HepG2 (cell line): ENCODE measurements around the gene LSS. TPM values are rescaled to one million over a fixed set of nuclear protein-coding genes. Genes with fewer than 3 reads are reported as not detected.

Source experiments
- ATF7-NPFF ChIP-seq: sonication (generic); formaldehyde crosslinking; IDR thresholded peaks from 2 replicates; pipeline ENCODE4 v1.8.1; 2023; ENCODE audit warnings: mild to moderate bottlenecking, low read depth, missing genetic modification reagents, moderate library complexity
- ELF1 ChIP-seq: sonication (generic); formaldehyde crosslinking; IDR thresholded peaks from 2 replicates; pipeline ENCODE4 v1.4.0; 2020; ENCODE audit warnings: missing genetic modification reagents
- HMG20B ChIP-seq: conservative IDR thresholded peaks from 2 replicates; pipeline ENCODE4 v1.6.1; 2016; ENCODE audit warnings: missing genetic modification reagents, missing compliant biosample characterization
- HNRNPLL ChIP-seq: fragments of 200-400 bp; formaldehyde crosslinking; IDR thresholded peaks from 2 replicates; pipeline ENCODE4 v1.6.1; 2017; ENCODE audit warnings: mild to moderate bottlenecking, low read depth, low read length; ENCODE audit not compliant: poor library complexity, severe bottlenecking
- ISL2 ChIP-seq: sonication (generic); formaldehyde crosslinking; IDR thresholded peaks from 2 replicates; pipeline ENCODE4 v1.5.0; 2020; ENCODE audit warnings: missing genetic modification reagents
- JUNB ChIP-seq: sonication (generic); formaldehyde crosslinking; IDR thresholded peaks from 2 replicates; pipeline ENCODE4 v1.8.0; 2022; ENCODE audit warnings: missing genetic modification reagents, mild to moderate bottlenecking, borderline replicate concordance
- KDM1A ChIP-seq: IDR thresholded peaks from 2 replicates; pipeline ENCODE4 v1.6.1; 2016; ENCODE audit warnings: missing compliant biosample characterization
- KDM3A ChIP-seq: IDR thresholded peaks from 2 replicates; pipeline ENCODE4 v1.6.1; 2018; ENCODE audit warnings: low read depth, missing compliant biosample characterization
- POLR2A ChIP-seq, 2 experiments: IDR thresholded peaks; 2 replicates each; pipeline ENCODE4 v1.6.1; 2011; ENCODE audit warnings: low read depth in 2 of 2, low read length in 2 of 2, mild to moderate bottlenecking in 1 of 2, moderate library complexity in 1 of 2; ENCODE audit not compliant: insufficient read depth in 1 of 2
- RARG ChIP-seq: sonication (generic); formaldehyde crosslinking; IDR thresholded peaks from 2 replicates; pipeline ENCODE4 v1.4.0; 2020; ENCODE audit warnings: low read depth, mild to moderate bottlenecking, missing genetic modification reagents
- REXO4 ChIP-seq: sonication (generic); formaldehyde crosslinking; IDR thresholded peaks from 2 replicates; pipeline ENCODE4 v1.8.0; 2022; ENCODE audit warnings: missing genetic modification reagents, mild to moderate bottlenecking, borderline replicate concordance
- SIN3B ChIP-seq: fragments of 150-350 bp; IDR thresholded peaks from 2 replicates; pipeline ENCODE4 v1.6.1; 2014; ENCODE audit warnings: low read length
- SP140L ChIP-seq: sonication (generic); formaldehyde crosslinking; IDR thresholded peaks from 2 replicates; pipeline ENCODE4 v1.4.0; 2020; ENCODE audit warnings: missing genetic modification reagents, borderline replicate concordance
- SRF ChIP-seq: IDR thresholded peaks from 2 replicates; pipeline ENCODE4 v1.6.1; 2011; ENCODE audit warnings: mild to moderate bottlenecking, low read depth, low read length, moderate library complexity
- THYN1 ChIP-seq: sonication (generic); formaldehyde crosslinking; IDR thresholded peaks from 2 replicates; pipeline ENCODE4 v1.8.1; 2023; ENCODE audit warnings: low read depth, mild to moderate bottlenecking, moderate library complexity, missing genetic modification reagents, borderline replicate concordance
- TRAFD1 ChIP-seq: sonication (generic); formaldehyde crosslinking; IDR thresholded peaks from 2 replicates; pipeline ENCODE4 v1.5.1; 2020; ENCODE audit warnings: missing genetic modification reagents, mild to moderate bottlenecking, borderline replicate concordance
- ZBED4 ChIP-seq: sonication (generic); formaldehyde crosslinking; IDR thresholded peaks from 2 replicates; pipeline ENCODE4 v1.4.0; 2020; ENCODE audit warnings: missing genetic modification reagents, borderline replicate concordance
- ZBTB43 ChIP-seq: sonication (generic); formaldehyde crosslinking; conservative IDR thresholded peaks from 2 replicates; pipeline ENCODE4 v1.4.0; 2020; ENCODE audit warnings: missing genetic modification reagents
- ZMAT3 ChIP-seq: sonication (generic); formaldehyde crosslinking; conservative IDR thresholded peaks from 2 replicates; pipeline ENCODE4 v1.7.0; 2021; ENCODE audit warnings: missing genetic modification reagents
- ZNF101 ChIP-seq: sonication (generic); formaldehyde crosslinking; IDR thresholded peaks from 2 replicates; pipeline ENCODE4 v1.4.0; 2020; ENCODE audit warnings: mild to moderate bottlenecking, low read depth, missing genetic modification reagents, borderline replicate concordance
- ZNF17 ChIP-seq: sonication (generic); formaldehyde crosslinking; IDR thresholded peaks from 2 replicates; pipeline ENCODE4 v1.5.0; 2020; ENCODE audit warnings: mild to moderate bottlenecking, missing genetic modification reagents
- ZNF383 ChIP-seq: sonication (generic); formaldehyde crosslinking; IDR thresholded peaks from 2 replicates; pipeline ENCODE4 v1.4.0; 2020; ENCODE audit warnings: missing genetic modification reagents, mild to moderate bottlenecking, borderline replicate concordance
- ZNF75D ChIP-seq: sonication (generic); formaldehyde crosslinking; IDR thresholded peaks from 2 replicates; pipeline ENCODE4 v1.8.1; 2023; ENCODE audit warnings: missing genetic modification reagents, mild to moderate bottlenecking, borderline replicate concordance
- ZNF891 ChIP-seq: sonication (generic); formaldehyde crosslinking; IDR thresholded peaks from 2 replicates; pipeline ENCODE4 v1.5.0; 2020; ENCODE audit warnings: mild to moderate bottlenecking, missing genetic modification reagents
- polyA plus RNA-seq, 8 experiments: library from polyadenylated mRNA; depleted of rRNA in 3 of 8; stranded (reverse) in 7 of 8; unstranded in 1 of 8; fragments of >200 nt; fragmentation: Illumina TruSeq in 4 of 8; extraction: Trizol in 4 of 8; gene quantifications; 2 replicates each; pipeline versions ENCODE4 v1.2.1 to v1.2.3, GENCODE V29; 2011 to 2016; ENCODE audit warnings: low read depth in 4 of 8, missing spikeins in 1 of 8, mixed read lengths in 1 of 8; ENCODE audit not compliant: insufficient read depth in 1 of 8
- total RNA-seq, 5 experiments: library from RNA; depleted of rRNA; stranded (reverse); fragments of >200 nt; fragmentation: Illumina TruSeq; extraction: Trizol; gene quantifications; 2 replicates each; pipeline ENCODE4 v1.2.3, GENCODE V29; 2016; ENCODE audit warnings: low read depth in 1 of 5

The LSS gene
- total and polyA plus RNA-seq, 2 of the 13 experiments (the other 11 are each of a cell fraction or from before 2014, with no cell fraction given): 72.6 to 113 TPM

- TF ChIP-seq ZNF75D (CRISPR knock-in tag) (no peak), ZMAT3 (CRISPR knock-in tag) (no peak), ELF1 (CRISPR knock-in tag) (no peak; the same call in 1 of the 2 replicates), SIN3B (no peak), ZBED4 (no peak), SP140L (CRISPR knock-in tag) (no peak), RARG (CRISPR knock-in tag) (no peak), JUNB (CRISPR knock-in tag) (peak; percentile 70), ZNF17 (CRISPR knock-in tag) (no peak), ZNF891 (CRISPR knock-in tag) (peak; percentile 85), KDM3A (CRISPR knock-in tag) (no peak), KDM1A (no peak), POLR2A (IDR thresholded peaks at IDR 0.05; ENCODE audit: insufficient read depth in 1 of 2, low read depth in 2 of 2, low read length in 2 of 2) (peak in 1 of 2 experiments; percentile 98; a peak in 2 of 4 replicates), ZNF383 (CRISPR knock-in tag) (no peak), TRAFD1 (CRISPR knock-in tag) (0 out of 2 replicates have a peak, but pooled peaks have one; percentile 8), THYN1 (no peak), REXO4 (CRISPR knock-in tag) (no peak), HMG20B (CRISPR knock-in tag) (no peak), ATF7-NPFF (CRISPR knock-in tag) (peak; percentile 57; the same call in 1 of the 2 replicates), ZBTB43 (CRISPR knock-in tag) (no peak), HNRNPLL (peak; percentile 56), ZNF101 (CRISPR knock-in tag) (no peak), ISL2 (CRISPR knock-in tag) (peak; percentile 54), SRF (no peak)
Measured at GRCh38 chr21:46155514-46156377, 72.8 kb downstream of the LSS start, which contains the start of gene FTCD (continued).
